CD14-positive monocyte (primary cell): ENCODE results near the gene RETREG1. TPM values are rescaled to one million over a fixed set of nuclear protein-coding genes. Genes with fewer than 3 reads are reported as not detected.

Experiments used
- DNase-seq, 3 donors: peaks; one replicate each; pipeline ENCODE4 v3.0.0-alpha.2; 2011 to 2022
- H2AFZ ChIP-seq: 2 replicates; pipeline ENCODE4 v1.6.0; 2012; ENCODE audit warnings: mild to moderate bottlenecking, low read depth, low read length, inconsistent platforms; ENCODE audit not compliant: insufficient read depth, poor library complexity, severe bottlenecking
- H3K27ac ChIP-seq, 2 donors: 1 replicate in 1 of 2; 2 replicates in 1 of 2; pipeline ENCODE4 v1.5.1; 2012 to 2013; ENCODE audit warnings: low read length in 2 of 2, control low read depth in 1 of 2, inconsistent platforms in 1 of 2, low read depth in 1 of 2, mild to moderate bottlenecking in 1 of 2
- H3K27me3 ChIP-seq, 2 donors: one replicate each; pipeline versions ENCODE4 v1.6.0 to v1.6.1; 2011 to 2013; ENCODE audit warnings: low read length in 2 of 2; ENCODE audit not compliant: control insufficient read depth in 2 of 2, insufficient read depth in 2 of 2
- H3K36me3 ChIP-seq, 2 donors: replicated peaks in 1 of 2; 1 replicate in 1 of 2; 2 replicates in 1 of 2; pipeline versions ENCODE4 v1.5.1 to v1.6.1; 2012 to 2013; ENCODE audit warnings: low read length in 2 of 2, control low read depth in 1 of 2, inconsistent platforms in 1 of 2, mild to moderate bottlenecking in 1 of 2; ENCODE audit not compliant: insufficient read depth in 2 of 2, control insufficient read depth in 1 of 2
- H3K4me1 ChIP-seq, 2 donors: 1 replicate in 1 of 2; 2 replicates in 1 of 2; pipeline versions ENCODE4 v1.5.1 to v1.6.1; 2012 to 2013; ENCODE audit warnings: low read length in 2 of 2, control low read depth in 1 of 2, inconsistent platforms in 1 of 2, mild to moderate bottlenecking in 1 of 2, moderate library complexity in 1 of 2; ENCODE audit not compliant: insufficient read depth in 2 of 2, control insufficient read depth in 1 of 2
- H3K4me2 ChIP-seq: replicated peaks from 2 replicates; pipeline ENCODE3; 2012; ENCODE audit warnings: low read length, moderate library complexity, mild to moderate bottlenecking; ENCODE audit not compliant: poor library complexity, severe bottlenecking; ENCODE audit errors: extremely low read depth
- H3K4me3 ChIP-seq, 3 experiments: fragments of 200-600 bp in 1 of 3; sonication (generic) in 1 of 3; replicated peaks in 1 of 3; 1 replicate in 2 of 3; 2 replicates in 1 of 3; pipeline ENCODE4 v1.5.1; 2011 to 2013; ENCODE audit warnings: low read length in 3 of 3, mild to moderate bottlenecking in 3 of 3, control low read depth in 2 of 3, low read depth in 2 of 3, inconsistent platforms in 1 of 3, moderate library complexity in 1 of 3
- H3K79me2 ChIP-seq: 2 replicates; pipeline ENCODE4 v1.6.0; 2012; ENCODE audit warnings: mild to moderate bottlenecking, control low read depth, inconsistent platforms, low read length, moderate library complexity; ENCODE audit not compliant: insufficient read depth
- H3K9ac ChIP-seq: 2 replicates; pipeline ENCODE4 v1.6.0; 2017; ENCODE audit warnings: low read length, mild to moderate bottlenecking; ENCODE audit not compliant: insufficient read depth, poor library complexity, severe bottlenecking
- H3K9me3 ChIP-seq, 2 donors: replicated peaks in 1 of 2; 1 replicate in 1 of 2; 2 replicates in 1 of 2; pipeline versions ENCODE4 v1.5.1 to v1.6.1; 2012 to 2013; ENCODE audit warnings: low read length in 2 of 2, control low read depth in 1 of 2; ENCODE audit not compliant: control insufficient read depth in 1 of 2, insufficient read depth in 1 of 2
- H4K20me1 ChIP-seq: 2 replicates; pipeline ENCODE4 v1.6.0; 2012; ENCODE audit warnings: mild to moderate bottlenecking, low read length, control low read depth, moderate library complexity; ENCODE audit not compliant: insufficient read depth
- H3K27ac Mint-ChIP-seq, 7 donors: one replicate each; pipeline ENCODE4 v1.8.0; 2020; ENCODE audit warnings: mild to moderate bottlenecking in 7 of 7, mixed read lengths in 7 of 7, moderate library complexity in 6 of 7, inconsistent platforms in 2 of 7
- H3K27me3 Mint-ChIP-seq, 3 donors: one replicate each; pipeline ENCODE4 v1.8.0; 2021 to 2022; ENCODE audit warnings: low read depth in 3 of 3, mild to moderate bottlenecking in 3 of 3, mixed read lengths in 3 of 3, moderate library complexity in 3 of 3, inconsistent platforms in 1 of 3
- H3K36me3 Mint-ChIP-seq, 2 donors: one replicate each; pipeline ENCODE4 v1.8.0; 2020; ENCODE audit warnings: mixed read lengths in 2 of 2, inconsistent platforms in 1 of 2, mild to moderate bottlenecking in 1 of 2
- H3K4me1 Mint-ChIP-seq: one replicate; pipeline ENCODE4 v1.8.0; 2020; ENCODE audit warnings: mild to moderate bottlenecking, mixed read lengths
- H3K4me3 Mint-ChIP-seq, 2 donors: one replicate each; pipeline ENCODE4 v1.8.0; 2020; ENCODE audit warnings: mild to moderate bottlenecking in 2 of 2, mixed read lengths in 2 of 2, moderate library complexity in 1 of 2
- H3K9me3 Mint-ChIP-seq, 7 donors: one replicate each; pipeline ENCODE4 v1.8.0; 2020 to 2022; ENCODE audit warnings: mixed read lengths in 7 of 7, mild to moderate bottlenecking in 6 of 7, moderate library complexity in 6 of 7, inconsistent platforms in 2 of 7
- CTCF ChIP-seq: fragments of 200-600 bp; IDR thresholded peaks from one replicate; pipeline ENCODE4 v1.8.0; 2022; ENCODE audit warnings: antibody characterized with exemption, mild to moderate bottlenecking
- WGBS: methylation state at CpG from one replicate; pipeline ENCODE4 v1.1.5; 2013; ENCODE audit warnings: missing lambda C conversion rate; ENCODE audit not compliant: insufficient coverage; 5-methylcytosine and 5-hydroxymethylcytosine counted together
- intact Hi-C, 2 donors: fragments of 100-400 bp; cut with micrococcal nuclease; formaldehyde crosslinking; loops; one replicate each; pipeline versions ENCODE4 v1.15.0 to v1.15.1; 2023
- polyA plus RNA-seq, 3 donors: library from polyadenylated mRNA; depleted of rRNA in 1 of 3; unstranded in 2 of 3; stranded (reverse) in 1 of 3; fragments of 300-500 nt in 2 of 3; fragments of >200 nt in 1 of 3; fragmentation: Illumina TruSeq in 2 of 3; gene quantifications; 1 replicate in 2 of 3; 2 replicates in 1 of 3; pipeline ENCODE4 v1.2.3, GENCODE V29; 2012 to 2021

RETREG1 gene
- polyA plus RNA-seq, 3 donors, result 3.5 to 6.4 (median 4.7) TPM

- intact Hi-C loops, result no loop called here
- H3K9me3 Mint-ChIP-seq, result peaks cover 0 to 2% (median 2%) of the 10 kb centered on the region in 7 donors
- WGBS, result 94% methylated on average over 2 of the region's 4 CpGs
These were observed 24.5 kb downstream of the RETREG1 start for GRCh38 chr5:16592255-16592654.

GRCh38 chr5:16590685-16591084 lies 26.1 kb downstream of the RETREG1 start:
- Histone ChIP-seq H3K4me2 (no peak overlapping the region), H3K4me3 (no peak overlapping the region), H3K36me3 (peaks cover 0 to 4% of the 10 kb centered on the region in 2 donors), H3K4me1 (no peaks in the 10 kb centered on the region), H3K27me3 (no peaks in the 10 kb centered on the region), H3K9ac (no peak overlapping the region), H4K20me1 (no peaks in the 10 kb centered on the region), H3K27ac (no peak overlapping the region), H3K9me3 (no peaks in the 10 kb centered on the region), H3K79me2 (no peaks in the 10 kb centered on the region), H2AFZ (no peak overlapping the region)
- peaks cover 4% of the 10 kb centered on the region for H3K4me1 Mint-ChIP-seq
- no peak for DNase-seq
- 100% methylated on average over 3 of the region's 3 CpGs for WGBS
- peaks cover 0 to 2% (median 2%) of the 10 kb centered on the region in 7 donors for H3K9me3 Mint-ChIP-seq
- H3K36me3 Mint-ChIP-seq, result peaks cover 0 to 4% of the 10 kb centered on the region in 2 donors
- H3K4me3 Mint-ChIP-seq, result no peak overlapping the region
- TF ChIP-seq CTCF, result no peak
- intact Hi-C loops, result no loop called here
- no peaks in the 10 kb centered on the region for H3K27me3 Mint-ChIP-seq
- no peak overlapping the region for H3K27ac Mint-ChIP-seq

More at GRCh38 chr5:16592255-16592654, 24.5 kb downstream of the RETREG1 start:
- Mint-ChIP-seq H3K4me3 (no peak overlapping the region), H3K27me3 (no peaks in the 10 kb centered on the region), H3K36me3 (peaks cover 0 to 4% of the 10 kb centered on the region in 2 donors), H3K4me1 (peaks cover 4% of the 10 kb centered on the region), H3K27ac (no peak overlapping the region)
- no peaks in the 10 kb centered on the region for H3K4me1 ChIP-seq
- H3K9ac ChIP-seq, result no peak overlapping the region
- H3K4me3 ChIP-seq, result no peak overlapping the region
- H3K27me3 ChIP-seq, result no peaks in the 10 kb centered on the region
- peaks cover 0 to 4% of the 10 kb centered on the region in 2 donors for H3K36me3 ChIP-seq
- no peak for DNase-seq
- no peak overlapping the region for H2AFZ ChIP-seq
- H3K9me3 ChIP-seq, result no peaks in the 10 kb centered on the region
- H3K79me2 ChIP-seq, result no peaks in the 10 kb centered on the region
- no peak for TF ChIP-seq CTCF
- H4K20me1 ChIP-seq, result no peaks in the 10 kb centered on the region
- H3K4me2 ChIP-seq, result no peak overlapping the region
- H3K27ac ChIP-seq, result no peak overlapping the region
